Femur (tissue), 1 donor: ENCODE measurements around the gene AFM.

Source experiments
- DNase-seq: peaks from one replicate; pipeline ENCODE4 v3.0.0-alpha.2; 2017

Gene AFM, protein sequence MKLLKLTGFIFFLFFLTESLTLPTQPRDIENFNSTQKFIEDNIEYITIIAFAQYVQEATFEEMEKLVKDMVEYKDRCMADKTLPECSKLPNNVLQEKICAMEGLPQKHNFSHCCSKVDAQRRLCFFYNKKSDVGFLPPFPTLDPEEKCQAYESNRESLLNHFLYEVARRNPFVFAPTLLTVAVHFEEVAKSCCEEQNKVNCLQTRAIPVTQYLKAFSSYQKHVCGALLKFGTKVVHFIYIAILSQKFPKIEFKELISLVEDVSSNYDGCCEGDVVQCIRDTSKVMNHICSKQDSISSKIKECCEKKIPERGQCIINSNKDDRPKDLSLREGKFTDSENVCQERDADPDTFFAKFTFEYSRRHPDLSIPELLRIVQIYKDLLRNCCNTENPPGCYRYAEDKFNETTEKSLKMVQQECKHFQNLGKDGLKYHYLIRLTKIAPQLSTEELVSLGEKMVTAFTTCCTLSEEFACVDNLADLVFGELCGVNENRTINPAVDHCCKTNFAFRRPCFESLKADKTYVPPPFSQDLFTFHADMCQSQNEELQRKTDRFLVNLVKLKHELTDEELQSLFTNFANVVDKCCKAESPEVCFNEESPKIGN

DNA sequence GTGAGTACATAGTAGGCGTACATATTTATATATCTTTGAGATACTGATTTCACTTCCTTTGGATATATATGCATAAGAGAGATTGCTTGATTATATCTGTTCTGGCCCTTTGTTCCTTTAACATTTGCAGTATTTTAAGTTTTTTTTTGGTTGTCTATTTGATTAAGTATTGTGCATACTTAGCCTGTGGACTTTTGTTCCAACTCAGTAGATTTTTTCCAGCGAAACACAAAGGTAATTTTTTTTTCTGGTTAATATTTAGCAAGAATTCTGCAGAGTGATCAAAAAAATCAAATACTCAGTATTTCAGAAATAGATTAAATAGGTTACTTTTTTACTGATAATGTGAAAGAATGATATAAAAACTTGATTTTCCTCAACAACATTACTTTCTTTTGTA is at the start of gene AFM:
TSS of gene AFM (plus strand) at position 388 of the 400 bp plus-strand sequence. CDS start 31 bp downstream, outside the sequence.
- no peak for DNase-seq

DNA sequence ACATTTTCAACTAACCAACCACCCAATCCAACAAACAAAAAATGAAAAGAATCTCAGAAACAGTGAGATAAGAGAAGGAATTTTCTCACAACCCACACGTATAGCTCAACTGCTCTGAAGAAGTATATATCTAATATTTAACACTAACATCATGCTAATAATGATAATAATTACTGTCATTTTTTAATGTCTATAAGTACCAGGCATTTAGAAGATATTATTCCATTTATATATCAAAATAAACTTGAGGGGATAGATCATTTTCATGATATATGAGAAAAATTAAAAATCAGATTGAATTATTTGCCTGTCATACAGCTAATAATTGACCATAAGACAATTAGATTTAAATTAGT is 49.8 kb upstream of the AFM start:
- no peak for DNase-seq

DNA sequence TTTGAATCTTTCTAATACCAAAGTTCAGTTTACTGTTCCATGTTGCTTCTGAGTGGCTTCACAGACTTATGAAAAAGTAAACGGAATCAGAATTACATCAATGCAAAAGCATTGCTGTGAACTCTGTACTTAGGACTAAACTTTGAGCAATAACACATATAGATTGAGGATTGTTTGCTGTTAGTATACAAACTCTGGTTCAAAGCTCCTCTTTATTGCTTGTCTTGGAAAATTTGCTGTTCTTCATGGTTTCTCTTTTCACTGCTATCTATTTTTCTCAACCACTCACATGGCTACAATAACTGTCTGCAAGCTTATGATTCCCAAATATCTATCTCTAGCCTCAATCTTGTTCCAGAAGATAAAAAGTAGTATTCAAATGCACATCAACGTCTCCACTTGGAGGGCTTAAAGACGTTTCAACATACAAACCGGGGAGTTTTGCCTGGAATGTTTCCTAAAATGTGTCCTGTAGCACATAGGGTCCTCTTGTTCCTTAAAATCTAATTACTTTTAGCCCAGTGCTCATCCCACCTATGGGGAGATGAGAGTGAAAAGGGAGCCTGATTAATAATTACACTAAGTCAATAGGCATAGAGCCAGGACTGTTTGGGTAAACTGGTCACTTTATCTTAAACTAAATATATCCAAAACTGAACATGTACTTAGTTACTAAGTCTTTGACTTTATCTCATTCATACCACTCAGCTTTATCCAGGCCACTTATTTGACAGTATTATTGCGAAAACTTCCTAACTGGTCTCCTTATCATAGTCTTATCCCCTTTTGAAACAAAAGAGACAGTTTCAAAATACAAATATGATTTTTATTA is 49.2 kb upstream of the AFM start:
- DNase-seq = no peak

DNA sequence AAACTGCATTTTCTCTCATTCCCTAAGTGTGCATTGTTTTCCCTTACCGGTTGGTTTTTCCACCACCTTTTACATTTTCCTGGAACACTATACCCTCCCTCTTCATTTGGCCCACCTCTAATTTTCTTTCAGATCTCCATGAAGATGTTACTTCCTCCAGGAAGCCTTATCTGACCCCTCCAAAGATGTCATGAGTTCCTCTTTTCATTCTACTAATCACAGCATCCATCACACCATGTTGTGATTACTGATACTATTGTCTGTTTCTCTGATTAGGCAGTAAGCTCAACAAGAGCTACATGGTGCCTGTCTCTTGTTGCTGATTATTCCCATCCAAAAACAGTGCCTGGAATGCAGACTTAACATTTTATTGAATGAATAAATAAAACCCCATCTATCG is 48.4 kb upstream of the AFM start:
- no peak for DNase-seq

DNA sequence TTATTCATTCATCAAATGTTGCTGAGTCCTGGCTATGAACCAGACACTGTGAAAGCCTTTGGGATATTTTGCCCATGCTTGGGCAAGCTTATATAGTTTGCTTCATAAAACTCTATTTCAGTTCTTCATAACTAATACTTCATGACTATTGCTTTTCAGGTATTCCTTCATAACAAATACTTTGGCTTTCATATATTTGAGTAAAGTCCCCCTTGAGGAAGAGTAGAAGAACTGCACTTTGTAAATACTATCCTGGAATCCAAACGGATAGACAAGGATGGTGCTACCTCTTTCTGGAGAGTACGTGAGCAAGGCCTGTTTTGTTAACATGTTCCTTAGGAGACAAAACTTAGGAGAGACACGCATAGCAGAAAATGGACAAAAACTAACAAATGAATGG is 47.2 kb upstream of the AFM start:
- no peak for DNase-seq

DNA sequence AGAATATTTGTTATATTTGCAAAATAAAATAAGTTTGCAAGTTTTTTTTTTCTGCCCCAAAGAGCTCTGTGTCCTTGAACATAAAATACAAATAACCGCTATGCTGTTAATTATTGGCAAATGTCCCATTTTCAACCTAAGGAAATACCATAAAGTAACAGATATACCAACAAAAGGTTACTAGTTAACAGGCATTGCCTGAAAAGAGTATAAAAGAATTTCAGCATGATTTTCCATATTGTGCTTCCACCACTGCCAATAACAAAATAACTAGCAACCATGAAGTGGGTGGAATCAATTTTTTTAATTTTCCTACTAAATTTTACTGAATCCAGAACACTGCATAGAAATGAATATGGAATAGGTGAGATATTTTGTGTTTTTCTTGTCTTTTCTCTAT is 45.6 kb upstream of the AFM start, which contains the start of gene AFP:
TSS of gene AFP (plus strand) at position 238 of the 400 bp plus-strand sequence. CDS start at position 280, 42 bp downstream.
- DNase-seq = no peak

DNA sequence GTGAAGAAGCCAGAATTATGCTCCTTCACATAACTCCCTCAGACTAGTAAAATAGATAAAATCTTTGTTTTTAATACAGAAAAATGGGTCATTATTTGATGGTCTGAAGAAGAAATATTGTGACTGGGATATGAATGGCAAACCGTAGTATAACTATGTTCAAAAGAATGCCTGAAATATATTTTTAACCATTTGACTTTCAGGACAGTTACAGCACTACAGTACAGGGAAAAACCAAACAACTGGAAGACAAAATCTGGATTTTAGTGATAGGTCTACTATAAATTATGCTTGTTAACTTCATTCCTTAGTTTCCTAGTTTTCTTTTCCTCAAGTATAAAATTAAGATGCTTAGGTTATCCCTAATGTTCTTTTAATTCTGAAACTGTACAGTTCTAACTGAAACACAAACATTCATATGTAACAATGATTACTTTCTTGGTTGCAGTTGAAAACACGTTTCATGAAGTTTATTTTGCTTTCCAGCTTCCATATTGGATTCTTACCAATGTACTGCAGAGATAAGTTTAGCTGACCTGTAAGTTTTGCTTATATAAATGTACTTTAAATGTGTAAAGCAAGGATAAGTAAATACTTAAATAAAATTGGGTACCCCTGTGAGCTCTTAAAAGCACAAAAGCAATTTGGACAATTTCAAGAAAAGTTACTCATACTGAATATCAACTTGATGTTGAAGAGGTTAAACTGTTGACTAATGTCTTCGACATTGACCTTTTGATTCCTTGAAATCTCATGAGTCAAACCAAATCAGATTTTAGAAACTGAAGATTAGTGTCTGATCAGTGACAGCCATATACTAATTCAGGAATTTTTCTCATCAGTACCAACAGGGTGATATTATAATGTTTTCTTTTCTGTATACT is 44.6 kb upstream of the AFM start:
- no peak for DNase-seq

DNA sequence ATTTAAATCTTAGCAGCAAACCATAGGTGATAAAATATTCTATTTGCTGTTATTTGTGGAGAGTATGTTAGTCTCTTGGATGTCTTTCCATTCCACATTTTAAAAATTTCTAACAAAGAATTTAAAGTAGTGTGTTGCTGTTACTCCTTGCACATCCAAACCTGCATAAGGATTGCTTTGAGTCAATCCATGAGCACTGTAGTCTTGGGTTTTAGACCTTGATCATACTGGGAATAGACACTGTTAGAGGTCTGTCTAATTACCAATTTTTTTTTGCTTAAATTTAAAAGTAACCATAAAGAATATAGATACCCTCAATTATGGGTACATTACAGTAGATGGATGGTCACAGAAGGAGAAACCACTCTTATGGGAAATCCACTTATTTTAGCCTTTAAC is 44.0 kb upstream of the AFM start:
- DNase-seq = no peak

DNA sequence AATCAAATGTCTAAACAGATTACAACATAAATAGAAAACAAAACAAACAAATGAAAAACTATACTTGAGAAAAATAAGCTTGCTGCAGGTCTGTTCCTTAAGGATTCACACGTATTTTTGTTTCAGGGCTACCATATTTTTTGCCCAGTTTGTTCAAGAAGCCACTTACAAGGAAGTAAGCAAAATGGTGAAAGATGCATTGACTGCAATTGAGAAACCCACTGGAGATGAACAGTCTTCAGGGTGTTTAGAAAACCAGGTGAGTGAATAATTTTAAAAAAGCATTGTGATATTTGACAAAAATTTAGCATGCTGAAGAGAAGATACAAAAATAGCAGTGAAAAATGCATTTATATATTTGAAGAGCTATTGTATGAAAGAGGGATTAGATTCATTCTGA is 43.5 kb upstream of the AFM start:
- no peak for DNase-seq

DNA sequence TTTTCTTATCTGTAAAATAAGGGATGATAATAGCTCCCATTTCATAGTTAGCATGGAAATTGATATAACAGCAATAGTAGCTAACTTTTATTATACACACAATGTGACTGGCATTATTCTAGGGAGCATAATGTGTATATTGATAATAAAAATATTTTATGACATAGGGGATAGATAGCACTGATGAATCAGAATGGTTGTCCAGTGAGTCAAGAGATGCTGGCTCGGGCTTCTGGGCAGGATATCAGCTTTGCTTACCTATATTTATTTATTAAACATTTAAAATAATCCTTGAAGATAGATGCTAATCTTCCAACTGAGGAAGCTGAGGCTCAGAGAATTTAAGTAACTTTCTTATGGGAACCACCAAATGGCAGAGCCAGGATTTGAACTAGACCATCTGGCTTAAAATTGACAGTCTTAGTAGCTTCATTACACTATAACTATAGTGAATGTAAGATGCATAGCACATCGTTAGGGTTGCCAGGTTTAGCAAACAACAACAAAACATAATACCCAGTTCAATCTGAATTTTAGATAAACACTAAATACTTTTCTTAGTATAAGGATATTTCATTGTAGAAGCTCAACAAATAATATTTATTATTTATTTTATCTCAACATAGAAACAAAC is 42.8 kb upstream of the AFM start:
- no peak for DNase-seq

DNA sequence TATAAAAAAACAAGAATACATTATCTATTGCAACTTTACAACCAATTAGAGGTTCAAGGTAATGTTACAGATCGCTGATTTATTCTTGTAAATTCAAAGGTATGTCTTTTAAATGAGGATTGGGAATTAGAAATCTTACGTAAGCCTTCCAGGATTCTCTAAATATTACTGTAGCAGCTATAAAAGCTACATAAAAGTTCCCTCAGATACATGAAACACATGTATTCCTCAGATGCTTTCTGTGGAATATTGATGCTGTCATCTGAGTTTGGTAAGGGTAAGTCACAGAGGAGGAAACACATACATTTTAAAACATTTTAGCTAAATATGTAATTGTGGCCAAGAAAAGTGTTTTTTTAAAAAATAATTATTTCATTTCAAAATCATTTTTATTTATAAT is 42.1 kb upstream of the AFM start:
- no peak for DNase-seq

DNA sequence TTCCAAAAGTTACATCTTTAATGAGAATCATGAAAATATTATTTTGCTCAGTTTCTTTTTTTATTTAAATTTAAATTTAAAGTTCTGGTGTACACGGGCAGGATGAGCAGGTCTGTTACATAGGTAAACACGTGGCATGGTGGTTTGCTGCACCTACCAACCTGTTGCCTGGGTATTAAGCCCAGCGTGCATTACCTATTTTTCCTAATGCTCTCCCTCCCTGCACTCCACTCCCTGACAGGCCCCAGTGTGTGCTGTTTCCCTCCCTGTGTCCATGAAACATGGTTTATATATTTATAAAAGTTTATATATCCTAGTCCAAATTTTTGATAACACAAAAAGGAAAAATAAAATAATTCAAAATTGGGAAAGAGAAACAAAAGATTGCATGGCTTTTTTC is 41.6 kb upstream of the AFM start:
- no peak for DNase-seq

DNA sequence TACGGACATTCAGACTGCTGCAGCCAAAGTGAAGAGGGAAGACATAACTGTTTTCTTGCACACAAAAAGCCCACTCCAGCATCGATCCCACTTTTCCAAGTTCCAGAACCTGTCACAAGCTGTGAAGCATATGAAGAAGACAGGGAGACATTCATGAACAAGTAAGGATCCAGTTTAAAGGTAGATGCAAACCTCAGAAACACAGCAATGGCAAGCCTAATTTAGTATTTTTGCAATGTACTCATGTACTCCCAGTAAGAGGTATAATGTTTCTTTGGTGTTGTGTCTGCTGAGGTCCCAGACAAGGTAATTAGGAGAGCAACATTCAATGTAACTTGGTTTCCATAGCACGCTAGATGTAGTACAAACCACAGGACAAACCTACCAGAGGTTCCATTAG is 40.9 kb upstream of the AFM start:
- DNase-seq = no peak

DNA sequence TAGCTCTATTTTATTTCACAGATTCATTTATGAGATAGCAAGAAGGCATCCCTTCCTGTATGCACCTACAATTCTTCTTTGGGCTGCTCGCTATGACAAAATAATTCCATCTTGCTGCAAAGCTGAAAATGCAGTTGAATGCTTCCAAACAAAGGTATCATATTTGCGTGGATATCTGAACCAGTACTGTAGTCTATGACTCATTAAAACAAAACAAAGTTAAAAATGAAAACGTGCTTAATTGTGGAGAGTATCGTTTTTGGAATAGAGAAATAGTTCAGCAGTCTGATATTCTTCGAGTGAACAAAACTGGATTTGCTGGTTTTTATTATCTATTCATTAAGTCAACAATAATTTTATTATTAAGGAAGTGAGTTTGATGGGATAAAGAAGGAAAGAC is 39.3 kb upstream of the AFM start:
- DNase-seq = no peak

DNA sequence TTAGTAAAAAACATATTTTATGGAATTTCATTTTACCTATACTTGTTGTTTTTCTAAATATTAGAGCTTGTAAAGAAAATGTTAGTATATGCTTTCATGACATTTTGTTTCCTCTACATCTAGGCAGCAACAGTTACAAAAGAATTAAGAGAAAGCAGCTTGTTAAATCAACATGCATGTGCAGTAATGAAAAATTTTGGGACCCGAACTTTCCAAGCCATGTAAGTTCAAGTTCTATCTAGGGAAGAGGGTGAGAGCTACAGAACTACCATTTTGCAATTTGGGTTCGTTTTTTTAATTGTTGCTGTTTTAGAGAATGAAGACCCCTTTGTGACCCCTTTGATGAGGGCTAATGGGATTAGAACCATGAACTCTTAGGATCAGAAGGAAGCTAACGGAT is 38.3 kb upstream of the AFM start:
- DNase-seq = no peak

DNA sequence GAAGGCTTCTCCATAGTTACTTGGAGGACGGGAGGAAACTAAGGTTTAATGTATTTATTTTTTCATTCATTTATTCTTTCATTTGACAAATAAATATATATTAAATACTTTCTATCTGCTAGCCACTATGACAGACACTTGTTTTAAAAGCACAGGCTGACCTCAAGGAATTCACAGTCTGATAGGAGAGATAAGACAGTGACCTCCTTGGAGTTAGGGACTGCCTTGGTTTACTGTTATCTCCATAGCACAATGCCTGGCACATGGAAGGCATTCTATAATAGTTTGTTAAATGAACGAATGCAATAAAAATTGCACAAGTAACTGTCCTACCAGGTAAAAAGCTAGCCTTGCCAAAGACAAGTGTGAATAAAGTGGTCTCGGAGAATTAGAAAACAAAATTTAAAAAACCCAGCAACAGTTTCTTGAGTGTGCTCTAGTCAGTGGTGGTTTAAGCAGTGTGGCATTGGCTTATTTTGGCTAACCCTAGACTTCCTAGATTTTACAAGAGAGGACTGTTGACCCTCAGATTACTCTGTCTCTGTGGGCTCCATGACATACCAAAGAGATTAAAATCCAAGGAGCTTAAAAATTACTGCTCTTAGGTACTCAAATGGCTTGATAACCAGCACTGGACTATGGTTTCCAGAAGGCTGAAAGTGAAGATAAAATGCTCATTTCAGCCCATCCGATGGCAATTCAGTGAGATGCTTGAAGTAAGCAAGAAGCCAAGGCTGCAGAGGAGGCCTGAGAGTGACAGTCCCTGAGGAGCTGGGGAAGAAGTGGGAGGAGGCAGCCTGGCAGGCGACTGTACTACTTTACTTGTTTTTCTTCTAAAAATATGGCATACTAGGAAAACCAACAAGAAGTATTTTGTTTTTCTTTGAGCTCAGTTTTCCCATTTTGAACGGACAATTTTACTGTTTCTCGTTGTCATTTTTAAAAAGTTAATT is 35.9 kb upstream of the AFM start:
- no peak for DNase-seq

DNA sequence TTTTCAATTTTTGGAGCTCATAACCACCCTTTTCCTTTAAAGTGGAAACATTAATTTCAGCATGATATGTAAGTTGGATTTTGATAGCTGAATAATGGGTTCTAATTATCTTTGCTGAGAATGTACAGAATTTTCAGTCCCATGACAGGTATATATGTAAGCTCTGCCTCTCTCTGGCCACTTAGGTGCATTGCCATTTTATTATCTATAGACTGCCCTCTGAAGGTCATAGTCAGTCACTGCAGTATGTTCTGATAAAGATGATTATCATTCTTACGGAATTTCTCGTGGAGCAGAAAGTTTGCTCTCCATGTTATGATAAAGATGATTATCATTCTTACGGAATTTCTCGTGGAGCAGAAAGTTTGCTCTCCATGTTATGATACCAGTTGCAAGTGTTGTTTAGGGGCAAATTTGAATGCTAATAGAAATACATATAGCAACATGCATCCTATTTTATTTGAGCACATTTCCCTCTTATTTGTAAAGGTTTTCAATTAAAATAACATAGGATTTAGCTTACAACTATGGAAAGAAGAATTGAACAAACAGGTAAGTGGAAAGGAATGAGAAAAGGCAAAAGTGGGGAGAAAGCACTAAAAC is 35.1 kb upstream of the AFM start:
- DNase-seq = no peak

DNA sequence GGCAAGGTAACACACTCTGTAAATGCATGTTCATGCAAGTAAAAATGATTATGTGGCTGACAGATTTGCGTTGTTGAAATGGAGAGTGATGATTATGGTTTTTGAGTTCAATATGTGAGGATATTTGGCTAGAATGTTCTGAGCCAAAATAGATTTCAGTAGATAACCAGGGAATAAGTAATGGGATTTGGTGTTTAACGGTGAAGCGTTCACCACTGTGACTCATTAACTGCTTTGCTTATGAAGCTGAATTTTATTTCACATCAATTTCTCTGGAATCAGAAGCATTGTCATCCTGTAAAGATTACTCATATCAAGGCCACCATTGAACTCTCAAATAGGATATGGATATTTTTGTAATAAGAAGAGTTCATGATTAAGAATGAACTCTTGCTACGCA is 33.9 kb upstream of the AFM start:
- no peak for DNase-seq

DNA sequence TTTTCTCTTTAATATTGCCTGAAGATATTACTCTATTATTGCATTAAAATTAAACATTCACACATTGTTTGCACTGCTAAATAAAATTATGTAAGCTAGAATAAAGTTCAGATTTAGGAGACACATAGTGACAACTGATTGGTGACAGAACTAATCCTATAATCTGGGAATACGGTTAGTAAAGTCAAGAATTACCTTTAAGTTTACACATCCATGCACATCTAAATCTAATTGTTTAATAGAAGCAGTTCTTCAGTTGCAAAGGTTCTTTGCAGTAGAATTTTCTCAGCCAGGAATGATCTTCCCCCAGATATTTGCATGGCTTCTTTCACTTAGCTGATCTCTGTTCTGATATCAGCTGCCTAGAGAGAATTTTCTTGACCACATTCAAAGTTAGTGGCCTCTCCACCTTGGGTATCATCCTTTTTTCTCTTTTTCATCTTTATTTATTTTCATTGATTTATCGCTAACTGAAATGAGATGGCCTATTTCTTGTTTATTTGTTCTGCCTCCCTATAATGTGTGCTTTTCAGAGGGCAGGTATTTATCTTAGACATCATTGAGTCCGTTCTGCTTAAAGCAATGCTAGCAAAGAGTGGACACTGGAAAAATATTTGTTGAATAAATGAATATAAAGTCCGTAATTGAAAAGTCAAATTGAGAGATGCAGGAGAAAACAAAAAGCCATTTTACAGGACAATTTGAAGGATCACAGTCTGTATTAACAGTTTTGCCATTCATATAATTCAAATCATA is 32.9 kb upstream of the AFM start:
- DNase-seq = no peak
